GM19395 (cell line): Measurements from ENCODE around the gene OSBP2.

Experiments used
- ATAC-seq: cut with Tn5 transposase; IDR thresholded peaks from one replicate; pipeline ENCODE4 v1.9.1; 2021; ENCODE audit warnings: mild to moderate bottlenecking, moderate library complexity; ENCODE audit not compliant: unreplicated experiment

The OSBP2 gene

DNA sequence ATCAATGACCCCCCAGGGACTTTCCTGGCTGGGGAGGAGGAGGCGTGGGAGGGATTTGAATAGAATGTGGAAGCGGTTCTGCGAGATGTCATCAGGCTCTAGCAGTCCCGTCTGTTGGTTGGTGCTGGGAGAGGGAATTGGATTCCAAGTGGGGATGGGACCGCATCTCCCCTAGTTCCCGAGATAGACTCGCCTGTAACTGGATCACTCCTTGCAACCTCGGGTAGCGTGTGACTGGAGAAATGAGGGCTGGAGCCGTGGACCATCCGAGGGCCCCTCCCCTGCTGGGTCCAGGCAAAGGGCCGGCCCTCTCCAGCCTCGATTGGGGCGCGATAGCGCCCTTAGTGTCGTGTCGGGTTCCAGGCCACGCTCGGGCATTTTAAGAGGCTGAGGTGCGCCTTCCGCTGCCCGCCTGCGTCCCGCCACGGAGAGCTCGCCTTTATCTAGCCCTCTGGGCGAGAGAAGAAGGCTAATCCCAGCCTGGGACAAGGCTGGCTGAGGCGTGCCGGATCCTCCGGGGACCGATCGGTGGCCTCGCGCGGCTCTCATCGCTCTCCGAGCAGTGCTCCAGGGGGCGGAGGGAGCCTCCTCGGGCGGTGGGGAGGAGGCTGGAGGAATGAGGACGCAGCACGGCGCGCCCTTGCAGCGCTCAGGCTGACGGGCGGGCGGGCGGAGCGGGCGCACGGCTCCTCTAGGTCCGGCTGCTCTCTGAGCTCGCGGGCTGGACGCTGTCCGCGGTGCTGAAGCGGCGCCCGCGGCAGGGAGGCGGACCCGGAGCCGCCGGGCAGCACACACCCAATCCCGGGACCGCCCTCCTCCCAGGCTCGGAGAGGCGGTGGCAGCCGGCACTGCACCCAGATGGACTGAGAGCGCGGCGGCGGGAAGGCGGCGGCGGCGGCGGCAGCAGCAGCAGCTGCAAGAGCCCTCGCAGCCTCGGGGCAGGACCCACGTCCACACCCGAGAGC, 107.8 kb downstream of the OSBP2 start:
- no peak for ATAC-seq

- no peak for ATAC-seq
Measured at GRCh38 chr22:30803679-30804078, 109.0 kb downstream of the OSBP2 start.

- no peak for ATAC-seq
Measured at GRCh38 chr22:30804626-30805025, 110.0 kb downstream of the OSBP2 start.

DNA sequence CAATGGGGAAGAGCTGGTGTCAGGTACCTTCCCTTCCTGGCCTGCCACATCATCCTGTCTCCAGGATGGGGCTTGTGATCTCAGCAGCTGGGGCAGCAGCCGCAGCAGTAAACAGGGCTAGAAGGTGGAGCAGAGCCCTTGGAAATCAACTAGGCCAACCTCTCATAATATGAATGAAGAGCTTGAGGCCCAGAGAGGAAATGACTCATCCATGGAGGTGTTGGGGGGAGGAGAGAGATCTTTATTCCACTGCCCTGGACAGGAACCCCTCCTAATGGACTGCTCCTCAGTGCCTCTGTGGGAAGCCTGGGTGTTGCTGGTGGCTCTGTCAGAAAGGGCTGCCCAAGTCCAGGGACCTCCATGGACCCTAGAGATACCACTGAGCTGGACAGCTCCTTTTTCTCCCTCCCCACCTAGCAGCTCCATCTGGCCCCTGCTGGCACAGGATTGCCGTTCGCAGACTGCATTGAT, 111.8 kb downstream of the OSBP2 start:
- no peak for ATAC-seq

DNA sequence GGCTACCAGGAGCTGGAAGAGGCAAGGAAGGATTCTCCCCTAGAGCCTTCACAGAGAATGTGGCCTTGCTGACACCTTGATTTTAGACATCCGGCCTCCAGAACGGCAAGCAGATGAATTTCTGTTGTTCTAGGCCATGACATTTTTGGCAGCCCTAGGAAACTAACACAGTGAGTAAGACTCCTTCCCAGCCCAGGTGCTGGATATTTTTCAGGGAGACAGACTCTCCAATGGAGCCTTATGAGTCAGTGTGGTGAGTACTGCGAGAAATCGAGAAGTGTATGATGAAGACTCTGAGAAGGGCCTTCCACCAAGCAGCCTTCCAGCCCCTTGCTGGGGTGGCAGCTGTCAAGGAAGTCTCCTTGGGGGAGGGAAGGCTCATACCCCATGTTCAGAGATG, 114.4 kb downstream of the OSBP2 start:
- ATAC-seq = no peak

GRCh38 chr22:30810105-30810504, 115.4 kb downstream of the OSBP2 start:
- no peak for ATAC-seq

DNA sequence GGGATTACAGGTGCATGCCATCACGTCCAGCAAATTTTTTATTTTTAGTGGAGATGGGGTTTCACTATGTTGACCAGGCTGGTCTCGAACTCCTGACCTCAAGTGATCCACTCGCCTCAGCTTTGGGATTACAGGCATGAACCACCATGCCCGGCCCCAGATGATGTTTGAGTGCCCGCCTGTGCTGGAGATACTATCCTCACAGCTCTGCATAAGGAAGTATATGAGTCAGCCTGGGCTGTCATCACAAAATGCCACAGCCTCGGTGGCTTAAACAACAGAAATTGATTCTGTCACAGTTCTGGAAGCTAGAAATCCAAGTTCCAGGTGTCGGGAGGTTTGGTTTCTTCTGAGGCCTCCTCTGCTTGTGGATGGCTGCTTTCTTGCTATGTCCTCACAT, 119.3 kb downstream of the OSBP2 start:
- no peak for ATAC-seq

DNA sequence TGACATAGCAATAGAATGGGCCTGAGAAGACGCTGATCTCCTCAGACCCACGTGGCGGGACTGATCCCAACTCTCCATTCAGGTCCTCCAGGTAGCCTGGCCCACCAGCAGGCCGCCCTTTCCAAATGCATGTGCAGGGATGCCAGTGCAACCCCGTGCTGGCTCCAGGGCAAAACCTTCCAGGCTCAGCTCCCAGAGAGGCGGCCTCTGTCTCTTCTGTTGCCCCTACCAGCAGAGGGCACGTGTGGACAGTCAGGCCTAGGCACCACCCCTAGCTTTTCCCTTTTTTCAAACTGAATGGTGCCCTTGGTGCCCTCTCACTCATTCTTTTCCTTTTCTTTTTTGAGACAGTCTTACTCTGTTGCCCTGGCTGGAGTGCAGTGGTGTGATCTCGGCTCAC, 121.7 kb downstream of the OSBP2 start:
- ATAC-seq = no peak

- no peak for ATAC-seq
Measured at GRCh38 chr22:30821381-30821780, 126.7 kb downstream of the OSBP2 start.

GRCh38 chr22:30821863-30822215, 127.2 kb downstream of the OSBP2 start:
- no peak for ATAC-seq

- no peak for ATAC-seq
Measured at GRCh38 chr22:30822216-30823014, 127.7 kb downstream of the OSBP2 start.

DNA sequence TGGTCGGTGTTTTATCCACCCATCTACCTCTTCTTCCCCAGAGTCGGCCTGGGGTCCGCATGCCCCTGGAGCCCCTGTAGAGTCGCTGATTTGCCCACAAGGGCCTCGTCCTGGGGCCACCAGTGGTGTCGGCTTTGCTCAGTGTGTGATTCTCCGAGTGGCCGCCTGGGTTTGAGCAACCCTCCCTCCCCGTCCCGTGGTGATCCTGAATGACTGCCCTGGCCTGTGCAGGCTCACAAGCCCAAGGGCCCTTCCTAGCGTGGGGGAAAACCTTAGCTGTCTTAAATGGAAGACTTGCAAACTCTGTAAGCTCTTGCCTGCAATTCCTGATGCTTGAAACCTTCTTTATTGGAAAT, 128.3 kb downstream of the OSBP2 start:
- ATAC-seq = no peak

GRCh38 chr22:30824096-30824495, 129.4 kb downstream of the OSBP2 start:
- ATAC-seq = no peak

GRCh38 chr22:30824711-30825110, 130.0 kb downstream of the OSBP2 start:
- no peak for ATAC-seq

- no peak for ATAC-seq
Measured at GRCh38 chr22:30825711-30826505, 131.2 kb downstream of the OSBP2 start.

DNA sequence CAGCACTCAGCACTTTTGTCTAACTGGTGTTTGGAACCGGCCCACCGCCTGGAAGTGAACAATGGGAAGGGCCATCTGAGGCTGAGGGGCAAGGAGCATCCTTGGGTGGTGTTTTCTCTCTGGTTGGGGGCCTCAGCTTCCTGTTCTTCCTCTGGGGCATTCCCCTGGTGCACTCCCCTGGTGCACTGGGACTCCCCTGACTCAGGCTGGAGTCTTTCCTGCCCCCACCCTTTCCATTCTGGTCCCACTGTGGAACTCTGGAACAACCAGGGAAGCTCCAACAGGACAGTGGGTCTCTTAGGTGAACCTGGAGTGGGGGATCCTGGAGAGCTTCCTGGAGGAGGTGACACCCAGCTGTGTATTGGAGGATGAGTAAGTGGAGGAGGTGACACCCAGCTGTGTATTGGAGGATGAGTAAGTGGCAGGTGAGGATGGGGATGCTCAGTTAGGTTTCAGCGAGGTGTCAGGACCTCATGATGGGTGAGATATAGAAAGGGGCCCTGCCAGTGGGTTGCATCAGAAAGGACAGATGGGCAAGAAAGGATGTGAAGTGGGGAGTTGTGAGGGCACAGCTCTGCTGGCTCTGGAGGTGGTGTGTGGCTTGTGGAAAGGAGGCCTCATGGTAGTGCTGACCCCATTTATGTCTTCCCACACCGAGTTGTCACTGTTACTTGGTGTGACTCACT, 132.1 kb downstream of the OSBP2 start:
- no peak for ATAC-seq

- no peak for ATAC-seq
Measured at GRCh38 chr22:30827646-30828045, 133.0 kb downstream of the OSBP2 start.

DNA sequence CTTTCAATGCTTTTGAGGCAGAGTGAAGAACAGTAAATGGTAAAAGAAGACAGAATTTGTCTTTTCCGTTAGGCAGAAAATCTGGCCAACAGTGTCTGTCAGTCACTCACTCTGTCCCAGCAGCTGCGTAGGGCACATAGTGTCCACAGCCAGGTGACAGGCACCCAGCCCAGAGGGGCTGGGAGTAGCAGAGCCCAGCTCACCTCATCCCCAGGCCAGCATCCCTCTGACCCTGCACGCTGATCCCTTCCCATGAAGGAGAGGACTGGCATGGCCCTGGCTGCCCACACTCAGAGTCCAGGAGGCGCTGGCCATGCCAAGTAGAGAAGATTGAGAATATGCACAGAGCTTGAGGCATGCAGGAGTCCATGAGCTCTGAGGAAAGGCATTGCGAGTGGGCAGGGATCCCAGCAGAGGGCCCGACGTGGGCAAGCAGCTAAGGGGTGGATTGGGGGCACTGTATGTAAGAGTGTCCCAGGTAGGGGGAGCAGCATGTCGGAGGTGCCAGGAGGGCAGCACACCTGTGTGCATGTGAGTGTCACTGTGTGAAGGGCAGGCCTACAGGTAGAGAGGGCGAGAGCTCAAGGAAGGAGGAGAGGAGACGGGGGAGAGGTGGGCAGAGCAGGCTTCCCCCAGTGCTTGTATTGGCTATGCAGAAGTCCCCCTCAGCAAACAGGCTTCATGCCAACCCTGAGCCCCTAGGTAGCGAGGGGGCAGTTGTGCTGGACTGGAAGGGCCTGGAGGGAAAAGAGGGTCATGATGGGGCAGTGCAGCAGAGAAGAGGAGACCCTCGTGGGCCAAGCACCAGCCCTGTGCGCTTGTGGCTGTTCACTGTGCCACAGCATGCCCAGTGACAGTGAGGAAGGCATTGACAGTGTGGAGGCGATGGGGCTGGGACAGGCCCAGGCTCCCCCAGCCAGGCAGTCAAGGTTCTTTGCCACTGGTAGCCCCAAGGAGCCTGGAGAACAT, 133.8 kb downstream of the OSBP2 start:
- ATAC-seq = no peak

- no peak for ATAC-seq
Measured at GRCh38 chr22:30829901-30830550, 135.4 kb downstream of the OSBP2 start.
